Astrocyte of the cerebellum (primary cell): ENCODE results near the gene CYP3A5.

Source experiments
- DNase-seq: peaks from one replicate; pipeline ENCODE4 v3.0.0-alpha.2; 2011; ENCODE audit warnings: low read depth
- H3K4me3 ChIP-seq: 2 replicates; pipeline ENCODE4 v1.5.1; 2011; ENCODE audit warnings: mild to moderate bottlenecking, low read depth, low read length, moderate library complexity
- in situ Hi-C: cut with HindIII; loops from 2 replicates; pipeline ENCODE4 v1.10.0; 2017; ENCODE audit warnings: low sequenced_read_pairs
- TF ChIP-seq, protein P1 (sequence below): IDR thresholded peaks from 2 replicates; pipeline ENCODE4 v1.5.1; 2012; ENCODE audit warnings: low read length, low read depth, moderate library complexity, mild to moderate bottlenecking; ENCODE audit errors: missing control alignments

CYP3A5 gene

GRCh38 chr7:99622596-99622995, 57.2 kb downstream of the CYP3A5 start:
- TF ChIP-seq, protein P1, sequence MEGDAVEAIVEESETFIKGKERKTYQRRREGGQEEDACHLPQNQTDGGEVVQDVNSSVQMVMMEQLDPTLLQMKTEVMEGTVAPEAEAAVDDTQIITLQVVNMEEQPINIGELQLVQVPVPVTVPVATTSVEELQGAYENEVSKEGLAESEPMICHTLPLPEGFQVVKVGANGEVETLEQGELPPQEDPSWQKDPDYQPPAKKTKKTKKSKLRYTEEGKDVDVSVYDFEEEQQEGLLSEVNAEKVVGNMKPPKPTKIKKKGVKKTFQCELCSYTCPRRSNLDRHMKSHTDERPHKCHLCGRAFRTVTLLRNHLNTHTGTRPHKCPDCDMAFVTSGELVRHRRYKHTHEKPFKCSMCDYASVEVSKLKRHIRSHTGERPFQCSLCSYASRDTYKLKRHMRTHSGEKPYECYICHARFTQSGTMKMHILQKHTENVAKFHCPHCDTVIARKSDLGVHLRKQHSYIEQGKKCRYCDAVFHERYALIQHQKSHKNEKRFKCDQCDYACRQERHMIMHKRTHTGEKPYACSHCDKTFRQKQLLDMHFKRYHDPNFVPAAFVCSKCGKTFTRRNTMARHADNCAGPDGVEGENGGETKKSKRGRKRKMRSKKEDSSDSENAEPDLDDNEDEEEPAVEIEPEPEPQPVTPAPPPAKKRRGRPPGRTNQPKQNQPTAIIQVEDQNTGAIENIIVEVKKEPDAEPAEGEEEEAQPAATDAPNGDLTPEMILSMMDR, result no peak
- no peak overlapping the region for H3K4me3 ChIP-seq
- in situ Hi-C loops, result no loop called here
- DNase-seq, result no peak

DNA sequence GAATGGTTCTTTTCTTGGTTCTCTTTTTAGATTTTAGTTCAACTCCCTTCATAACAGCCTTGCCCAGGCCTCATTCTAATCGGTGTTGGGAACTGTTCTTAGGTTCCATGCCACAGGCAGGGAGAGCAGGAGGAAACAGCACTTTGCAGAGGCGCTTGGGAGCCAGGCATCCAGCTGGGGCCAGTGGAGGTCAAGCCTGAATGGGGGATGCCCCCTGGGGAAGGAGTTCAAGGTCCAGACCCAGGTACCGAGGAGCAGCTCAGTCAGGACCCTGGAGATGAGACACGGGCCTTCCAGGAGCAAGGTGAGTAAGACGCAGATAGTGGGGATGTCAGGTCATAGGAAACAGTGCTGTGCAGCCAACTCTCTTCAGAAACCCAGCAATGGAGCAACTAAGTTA, 58.5 kb downstream of the CYP3A5 start:
- TF ChIP-seq, protein P1, result no peak
- in situ Hi-C loops, result no loop called here
- DNase-seq, result no peak
- H3K4me3 ChIP-seq, result no peak overlapping the region

DNA sequence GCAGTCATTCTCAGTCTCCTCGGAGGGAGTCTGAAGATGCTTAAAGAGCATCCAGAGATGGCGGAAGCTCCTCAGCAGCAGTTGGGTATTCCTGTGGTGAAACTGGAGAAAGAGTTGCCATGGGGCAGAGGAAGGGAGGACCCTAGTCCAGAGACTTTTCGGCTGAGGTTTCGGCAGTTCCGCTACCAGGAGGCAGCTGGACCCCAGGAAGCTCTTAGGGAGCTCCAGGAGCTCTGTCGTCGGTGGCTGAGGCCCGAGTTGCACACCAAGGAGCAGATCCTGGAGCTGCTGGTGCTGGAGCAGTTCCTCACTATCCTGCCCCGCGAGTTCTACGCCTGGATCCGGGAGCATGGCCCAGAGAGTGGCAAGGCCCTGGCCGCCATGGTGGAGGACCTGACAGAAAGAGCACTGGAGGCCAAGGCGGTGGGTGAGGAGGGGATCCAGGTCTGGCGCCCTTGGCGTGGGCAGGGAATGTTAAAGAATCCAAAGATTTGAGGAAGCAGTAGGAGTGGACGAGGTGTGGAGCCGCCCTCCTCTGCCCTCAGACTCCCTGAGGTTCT, 60.1 kb downstream of the CYP3A5 start:
- in situ Hi-C loops, result loop anchor here (10.0 kb wide), 1 partner anchor 55 kb away; no protein-coding TSS in a partner anchor
- no peak overlapping the region for H3K4me3 ChIP-seq
- TF ChIP-seq, protein P1, result no peak
- no peak for DNase-seq

DNA sequence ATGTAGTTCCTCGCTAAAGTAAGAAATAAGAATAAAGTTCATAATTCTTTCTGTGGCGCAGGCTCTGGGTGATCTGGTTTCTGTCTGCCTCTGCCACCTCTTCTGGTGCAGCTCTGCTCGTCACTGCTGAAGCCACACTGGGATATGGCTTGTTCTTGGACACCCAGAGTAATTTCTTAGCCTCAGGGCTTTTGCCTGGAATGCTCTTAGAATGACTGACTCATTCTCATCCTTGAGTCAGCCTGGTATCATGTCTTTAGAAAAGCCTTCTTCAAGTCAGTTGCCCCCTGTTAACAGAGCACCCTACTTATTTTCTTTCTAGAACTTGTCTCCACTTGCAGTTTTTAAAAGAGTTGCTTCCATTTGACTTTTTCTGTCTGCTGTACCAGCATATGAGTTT, 61.1 kb downstream of the CYP3A5 start:
- no peak for DNase-seq
- no peak overlapping the region for H3K4me3 ChIP-seq
- in situ Hi-C loops, result loop anchor here (10.0 kb wide), 1 partner anchor 54 kb away; no protein-coding TSS in a partner anchor
- TF ChIP-seq, protein P1, result no peak

DNA sequence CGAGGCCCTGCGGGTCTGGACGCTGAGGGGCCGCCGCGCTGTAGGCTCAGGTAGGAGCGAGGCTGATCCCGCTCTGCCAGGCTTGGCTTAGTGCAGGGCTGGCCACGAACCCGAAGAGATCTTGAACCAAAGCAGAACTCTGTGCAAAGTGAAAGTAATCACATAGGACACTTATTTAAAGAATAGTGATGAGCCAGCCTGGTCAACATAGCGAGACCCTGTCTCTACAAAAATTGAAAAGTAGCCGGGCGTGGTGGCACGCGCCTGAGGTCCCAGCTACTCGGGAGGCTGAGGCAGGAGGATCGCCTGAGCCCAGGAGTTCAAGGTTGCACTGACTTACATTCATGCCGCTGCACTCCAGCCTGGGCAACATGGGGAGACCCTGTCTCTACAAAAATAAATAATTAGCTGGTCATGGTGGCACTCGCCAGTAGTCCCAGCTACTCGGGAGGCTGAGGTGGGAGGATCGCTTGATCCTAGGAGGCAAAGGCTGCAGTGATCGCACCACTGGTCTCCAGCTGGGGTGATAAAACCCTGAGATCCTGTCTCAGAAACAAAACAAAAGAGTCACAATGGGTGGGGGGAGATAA, 62.5 kb downstream of the CYP3A5 start:
- TF ChIP-seq, protein P1, result no peak
- in situ Hi-C loops, result loop anchor here (10.0 kb wide), 1 partner anchor 52 kb away; no protein-coding TSS in a partner anchor

GRCh38 chr7:99616359-99617191, 63.2 kb downstream of the CYP3A5 start, which contains the start of gene ZSCAN25:
Gene ZSCAN25 (plus strand): TSS chr7:99616946. CDS start chr7:99619607, 2,661 bp downstream.
- peak within 1 kb of the TSS; percentile 64 for H3K4me3 ChIP-seq
- DNase-seq, result peak; percentile 79
- TF ChIP-seq, protein P1, result peak; percentile 38
- in situ Hi-C loops, result loop anchor here (10.0 kb wide), 1 partner anchor 52 kb away; no protein-coding TSS in a partner anchor

More for the DNA sequence above, 62.5 kb downstream of the CYP3A5 start:
- no peak for DNase-seq
- H3K4me3 ChIP-seq, result peak overlapping the region; percentile 64
